ENCODE results near the gene IL20RB.
"Not testable (repeated sequence)": the region's sequence is repeated elsewhere in the genome, so short reads cannot be mapped to it uniquely, and the experiment has no call there.

GRCh38 chr3:136987398-136987980 is 29.7 kb downstream of the IL20RB start:
- TF ChIP-seq POLR2A, CTCF (IDR thresholded peaks at IDR 0.05): not testable (repeated sequence)
